ENCODE measurements around the gene NOS1AP.

Gene NOS1AP

GRCh38 chr1:162374406-162374805, 304.9 kb downstream of the NOS1AP start:
- ATAC-seq, result no peak
- TF ChIP-seq ISL1 (CRISPR knock-in tag; IDR thresholded peaks at IDR 0.05) (no peak), PPARA (CRISPR knock-in tag; IDR thresholded peaks at IDR 0.05; ENCODE audit: borderline replicate concordance) (no peak), CSDC2 (CRISPR knock-in tag; IDR thresholded peaks at IDR 0.05) (no peak), ZFP30 (CRISPR knock-in tag; IDR thresholded peaks at IDR 0.05) (no peak), PATZ1 (CRISPR knock-in tag; IDR thresholded peaks at IDR 0.05; ENCODE audit: borderline replicate concordance) (no peak), OSR1 (CRISPR knock-in tag; IDR thresholded peaks at IDR 0.05) (no peak), RARB (CRISPR knock-in tag; IDR thresholded peaks at IDR 0.05) (no peak), SNAI2 (CRISPR knock-in tag; IDR thresholded peaks at IDR 0.05) (no peak), ZNF8 (CRISPR knock-in tag; IDR thresholded peaks at IDR 0.05) (no peak), CREB5 (CRISPR knock-in tag; IDR thresholded peaks at IDR 0.05; ENCODE audit: low read depth) (no peak), BACH2 (CRISPR knock-in tag; IDR thresholded peaks at IDR 0.05; ENCODE audit: borderline replicate concordance) (no peak), ARNTL (CRISPR knock-in tag; IDR thresholded peaks at IDR 0.05; ENCODE audit: borderline replicate concordance, low read depth) (no peak), ZNF565 (CRISPR knock-in tag; conservative IDR thresholded peaks at IDR 0.05; ENCODE audit: low read depth) (no peak), CSRNP3 (CRISPR knock-in tag; IDR thresholded peaks at IDR 0.05) (no peak), ZNF70 (CRISPR knock-in tag; IDR thresholded peaks at IDR 0.05) (no peak), TOX (CRISPR knock-in tag; IDR thresholded peaks at IDR 0.05; ENCODE audit: borderline replicate concordance) (no peak), TSHZ2 (CRISPR knock-in tag; IDR thresholded peaks at IDR 0.05) (no peak)

- TF ChIP-seq CSRNP3 (CRISPR knock-in tag; IDR thresholded peaks at IDR 0.05) (no peak), ZNF565 (CRISPR knock-in tag; conservative IDR thresholded peaks at IDR 0.05; ENCODE audit: low read depth) (no peak)
Observed at GRCh38 chr1:162375463-162375862, 306.0 kb downstream of the NOS1AP start.

GRCh38 chr1:162376691-162377090, 307.2 kb downstream of the NOS1AP start, which contains the start of gene SPATA46:
Gene SPATA46, minus strand, starts transcription at chr1:162376854. Its CDS starts 64 bp downstream, at chr1:162376790.
- no peak for ATAC-seq
- TF ChIP-seq CSRNP3 (CRISPR knock-in tag; IDR thresholded peaks at IDR 0.05) (no peak), TCF4 (CRISPR knock-in tag; IDR thresholded peaks at IDR 0.05; ENCODE audit: borderline replicate concordance) (no peak), CSDC2 (CRISPR knock-in tag; IDR thresholded peaks at IDR 0.05) (no peak), ZNF70 (CRISPR knock-in tag; IDR thresholded peaks at IDR 0.05) (no peak), PPARA (CRISPR knock-in tag; IDR thresholded peaks at IDR 0.05; ENCODE audit: borderline replicate concordance) (no peak), ISL1 (CRISPR knock-in tag; IDR thresholded peaks at IDR 0.05) (no peak), CREB5 (CRISPR knock-in tag; IDR thresholded peaks at IDR 0.05; ENCODE audit: low read depth) (no peak), TOX (CRISPR knock-in tag; IDR thresholded peaks at IDR 0.05; ENCODE audit: borderline replicate concordance) (no peak), ARNTL (CRISPR knock-in tag; IDR thresholded peaks at IDR 0.05; ENCODE audit: borderline replicate concordance, low read depth) (no peak), TSHZ2 (CRISPR knock-in tag; IDR thresholded peaks at IDR 0.05) (no peak), RARB (CRISPR knock-in tag; IDR thresholded peaks at IDR 0.05) (no peak)

More at GRCh38 chr1:162375463-162375862, 306.0 kb downstream of the NOS1AP start:
- no peak for ATAC-seq

All from SK-N-SH treated with all-trans-retinoic acid at 6 μM for 48 hours (cell line).